ENCODE data around the gene ROS1. TPM values are rescaled to one million over a fixed set of nuclear protein-coding genes. Genes with fewer than 3 reads are reported as not detected.

Gene ROS1
- total RNA-seq, 1 experiment from 2014 or later, result 0.06 TPM

GRCh38 chr6:117311726-117312125, 114.0 kb downstream of the ROS1 start:
- DNase-seq (ENCODE audit: low read depth), result no peak

- no peak for DNase-seq (ENCODE audit: low read depth)
Measured at GRCh38 chr6:117311310-117311709, 114.4 kb downstream of the ROS1 start.

GRCh38 chr6:117309611-117310010, 116.1 kb downstream of the ROS1 start:
- no peak for DNase-seq (ENCODE audit: low read depth)

GRCh38 chr6:117309069-117309468, 116.7 kb downstream of the ROS1 start:
- DNase-seq (ENCODE audit: low read depth), result no peak

- DNase-seq (ENCODE audit: low read depth), result no peak
Measured at GRCh38 chr6:117307655-117308054, 118.1 kb downstream of the ROS1 start.

- DNase-seq (ENCODE audit: low read depth), result no peak
Measured at GRCh38 chr6:117306227-117306790, 119.4 kb downstream of the ROS1 start.

GRCh38 chr6:117304446-117304845, 121.3 kb downstream of the ROS1 start:
- no peak for DNase-seq (ENCODE audit: low read depth)

- DNase-seq (ENCODE audit: low read depth), result no peak
Measured at GRCh38 chr6:117303323-117303722, 122.4 kb downstream of the ROS1 start.

- DNase-seq (ENCODE audit: low read depth), result no peak
Measured at GRCh38 chr6:117298941-117299340, 126.8 kb downstream of the ROS1 start.

- DNase-seq (ENCODE audit: low read depth), result no peak
Measured at GRCh38 chr6:117290173-117290846, 135.4 kb downstream of the ROS1 start.

- DNase-seq (ENCODE audit: low read depth), result no peak
Measured at GRCh38 chr6:117288083-117288715, 137.5 kb downstream of the ROS1 start.

GRCh38 chr6:117280922-117281321, 144.8 kb downstream of the ROS1 start:
- no peak for DNase-seq (ENCODE audit: low read depth)

- DNase-seq (ENCODE audit: low read depth), result no peak
Measured at GRCh38 chr6:117276778-117277316, 148.9 kb downstream of the ROS1 start.

GRCh38 chr6:117275711-117276110, 150.0 kb downstream of the ROS1 start:
- no peak for DNase-seq (ENCODE audit: low read depth)

- no peak for DNase-seq (ENCODE audit: low read depth)
Measured at GRCh38 chr6:117275205-117275604, 150.5 kb downstream of the ROS1 start.

GRCh38 chr6:117272891-117273290, 152.9 kb downstream of the ROS1 start:
- no peak for DNase-seq (ENCODE audit: low read depth)

- peak; percentile 25 for DNase-seq (ENCODE audit: low read depth)
Measured at GRCh38 chr6:117272032-117272866, 153.5 kb downstream of the ROS1 start.

- no peak for DNase-seq (ENCODE audit: low read depth)
Measured at GRCh38 chr6:117270843-117271507, 154.8 kb downstream of the ROS1 start.

GRCh38 chr6:117270055-117270842, 155.5 kb downstream of the ROS1 start:
- DNase-seq (ENCODE audit: low read depth), result no peak

- no peak for DNase-seq (ENCODE audit: low read depth)
Measured at GRCh38 chr6:117269638-117270054, 156.1 kb downstream of the ROS1 start.

Measured in HT1080 (cell line).